NCI-H2107 treated with DMSO at 0.1 percent for 48 hours (cell line): ENCODE data around the gene CRB3.
"Not testable (repeated sequence)": the region's sequence is repeated elsewhere in the genome, so short reads cannot be mapped to it uniquely, and the experiment has no call there.

Source experiments
- DNase-seq: peaks from one replicate; lab custom pipeline; 2025; ENCODE audit not compliant: unreplicated experiment; lab: John Stamatoyannopoulos, UW

Gene CRB3

DNA sequence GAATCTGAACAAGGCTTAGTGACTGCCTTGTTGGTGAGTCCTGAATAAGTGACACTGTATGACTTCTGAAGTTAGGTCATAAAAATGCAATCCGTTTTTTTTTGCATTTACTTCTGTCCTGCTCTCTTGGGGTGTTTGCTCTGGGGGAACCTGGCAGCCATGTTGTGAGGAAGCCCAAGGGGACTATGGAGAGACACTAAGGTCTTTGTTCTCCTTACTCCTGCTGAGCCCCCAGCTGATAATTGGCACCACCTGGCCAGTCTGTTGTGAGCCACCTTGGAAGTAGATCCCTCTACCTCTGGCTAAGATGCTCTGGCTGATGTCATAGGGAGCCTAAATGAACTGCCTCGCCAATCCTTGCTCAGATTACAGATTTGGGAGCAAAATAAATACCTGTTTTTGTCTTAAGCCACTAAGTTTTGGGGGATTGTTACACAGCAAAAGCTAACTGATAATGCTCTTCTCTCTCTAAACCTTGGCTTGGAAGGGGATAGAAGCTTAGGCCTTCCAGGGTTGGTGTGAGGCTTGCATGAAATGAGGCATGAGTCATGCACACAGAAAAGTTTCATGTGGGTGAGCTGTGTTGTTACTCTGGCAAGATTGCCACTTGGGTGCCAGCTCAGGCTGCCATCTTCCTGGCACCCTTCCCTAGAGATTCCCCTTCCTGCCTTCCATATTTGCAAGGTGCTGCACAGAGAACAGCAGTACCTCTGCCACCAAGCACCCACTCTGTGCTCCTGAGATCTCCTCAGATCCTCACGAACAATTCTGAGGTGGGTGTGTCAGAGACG, 27.9 kb downstream of the CRB3 start:
- DNase-seq, result no peak

DNA sequence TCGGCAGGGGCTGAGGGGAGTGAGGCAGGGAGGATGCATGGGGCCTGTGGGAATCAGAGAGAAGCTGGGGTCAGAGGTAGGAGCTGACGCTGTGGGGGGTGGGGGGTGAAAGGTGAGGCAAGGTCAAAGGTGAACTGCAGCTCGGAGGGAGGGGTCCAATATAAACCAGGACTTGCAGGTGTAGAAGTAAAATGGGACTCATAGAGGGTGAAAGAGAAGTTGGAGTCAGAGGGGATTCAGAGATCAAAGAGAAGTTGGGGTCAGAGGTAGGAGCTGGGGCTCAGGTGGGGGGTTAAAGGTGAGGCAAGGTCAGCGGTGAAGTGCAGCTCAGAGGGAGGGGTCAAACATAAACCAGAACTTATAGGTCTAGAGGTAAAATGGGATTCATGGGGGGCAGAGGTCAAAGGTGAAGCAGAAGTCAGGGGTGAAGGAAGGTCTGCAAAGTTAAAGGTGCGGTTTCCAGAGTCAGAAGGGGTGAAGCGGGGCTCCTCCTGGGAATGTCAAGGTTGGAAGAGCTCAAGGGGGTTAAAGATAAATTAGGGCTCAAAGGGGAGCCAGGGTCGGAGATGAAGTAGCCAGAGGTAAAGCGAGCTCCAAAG, 30.5 kb downstream of the CRB3 start:
- no peak for DNase-seq

DNA sequence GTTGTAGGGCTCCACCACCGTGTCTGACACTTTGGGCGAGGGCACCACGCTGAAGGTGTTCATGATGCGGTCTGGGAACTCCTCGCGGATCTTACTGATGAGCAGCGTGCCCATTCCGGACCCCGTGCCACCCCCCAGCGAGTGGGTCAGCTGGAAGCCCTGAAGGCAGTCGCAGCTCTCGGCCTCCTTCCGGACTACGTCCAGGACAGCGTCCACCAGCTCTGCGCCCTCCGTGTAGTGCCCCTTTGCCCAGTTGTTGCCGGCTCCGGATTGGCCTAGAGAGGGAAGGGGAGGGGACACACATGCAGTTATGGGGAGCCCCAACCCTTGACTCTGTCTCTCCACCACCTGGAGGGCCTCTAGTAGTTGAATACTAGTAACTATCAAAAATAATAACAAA, 31.9 kb downstream of the CRB3 start:
- DNase-seq, result no peak

DNA sequence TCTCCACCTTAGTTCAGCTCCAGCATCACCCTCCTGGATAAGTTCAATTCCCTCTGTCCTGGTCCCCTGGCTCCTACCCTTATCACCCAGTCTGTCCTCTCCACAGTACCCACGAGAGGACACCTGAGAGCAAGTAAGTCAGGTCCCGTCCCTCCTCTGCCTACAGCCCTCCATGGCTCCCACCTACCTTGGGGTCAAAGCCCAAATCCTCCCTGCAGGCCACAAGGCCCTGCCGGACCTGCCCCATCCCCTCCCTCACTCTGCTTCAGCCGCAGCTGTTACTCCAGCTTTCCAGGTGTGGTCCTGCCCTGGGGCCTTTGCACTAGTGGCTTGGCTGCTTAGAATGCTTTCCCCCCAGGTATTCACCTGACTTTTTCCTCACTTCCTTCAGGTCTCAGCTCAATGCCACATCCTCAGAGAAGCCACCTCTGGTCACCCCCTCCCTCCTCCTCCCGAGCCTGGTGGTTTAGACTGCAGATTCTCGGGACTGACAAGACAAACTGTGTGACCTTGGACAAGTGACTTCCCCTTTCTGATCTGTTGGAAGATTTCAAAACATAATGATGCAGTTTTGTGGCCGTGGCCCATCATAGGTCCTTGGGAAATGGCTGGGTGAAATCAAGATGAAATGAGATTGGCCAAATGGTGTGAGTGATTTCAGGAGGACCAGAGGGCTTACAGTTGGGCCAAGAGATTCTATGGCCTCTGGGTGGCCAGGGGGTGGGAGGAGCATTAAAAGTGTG, 34.4 kb downstream of the CRB3 start:
- DNase-seq, result no peak

DNA sequence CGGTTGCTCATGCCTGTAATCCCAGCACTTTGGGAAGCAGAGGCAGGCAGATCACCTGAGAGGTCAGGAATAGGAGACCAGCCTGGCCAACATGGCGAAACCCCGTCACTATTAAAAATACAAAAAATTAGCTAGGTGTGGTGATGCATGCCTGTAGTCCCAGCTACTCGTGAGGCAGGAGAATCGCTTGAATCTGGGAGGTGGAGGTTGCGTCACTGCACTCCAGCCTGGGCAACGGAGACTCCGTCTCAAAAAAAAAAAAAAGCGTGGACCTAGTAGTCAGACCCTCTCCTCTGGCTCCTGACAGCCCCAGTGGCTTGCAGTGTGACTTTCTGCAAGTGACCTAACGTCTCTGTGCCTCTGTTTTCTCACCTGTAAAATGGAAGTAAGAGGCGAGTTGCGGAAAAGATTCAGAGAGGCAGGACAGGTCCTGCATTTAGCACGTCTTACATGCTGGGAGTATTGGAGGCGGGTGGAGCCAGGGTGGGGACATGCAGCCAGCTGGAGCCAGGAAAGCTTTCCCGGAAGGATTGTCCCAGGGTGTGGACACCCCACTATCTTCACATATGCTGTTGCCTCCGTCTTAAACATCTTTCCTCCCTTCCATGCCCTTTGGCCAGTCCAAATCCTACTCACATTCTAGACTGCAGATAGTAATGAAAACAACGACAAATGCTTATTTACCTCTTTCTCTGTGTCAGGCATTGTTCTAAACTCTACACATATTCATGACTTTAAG, 35.1 kb downstream of the CRB3 start:
- DNase-seq, result no peak

DNA sequence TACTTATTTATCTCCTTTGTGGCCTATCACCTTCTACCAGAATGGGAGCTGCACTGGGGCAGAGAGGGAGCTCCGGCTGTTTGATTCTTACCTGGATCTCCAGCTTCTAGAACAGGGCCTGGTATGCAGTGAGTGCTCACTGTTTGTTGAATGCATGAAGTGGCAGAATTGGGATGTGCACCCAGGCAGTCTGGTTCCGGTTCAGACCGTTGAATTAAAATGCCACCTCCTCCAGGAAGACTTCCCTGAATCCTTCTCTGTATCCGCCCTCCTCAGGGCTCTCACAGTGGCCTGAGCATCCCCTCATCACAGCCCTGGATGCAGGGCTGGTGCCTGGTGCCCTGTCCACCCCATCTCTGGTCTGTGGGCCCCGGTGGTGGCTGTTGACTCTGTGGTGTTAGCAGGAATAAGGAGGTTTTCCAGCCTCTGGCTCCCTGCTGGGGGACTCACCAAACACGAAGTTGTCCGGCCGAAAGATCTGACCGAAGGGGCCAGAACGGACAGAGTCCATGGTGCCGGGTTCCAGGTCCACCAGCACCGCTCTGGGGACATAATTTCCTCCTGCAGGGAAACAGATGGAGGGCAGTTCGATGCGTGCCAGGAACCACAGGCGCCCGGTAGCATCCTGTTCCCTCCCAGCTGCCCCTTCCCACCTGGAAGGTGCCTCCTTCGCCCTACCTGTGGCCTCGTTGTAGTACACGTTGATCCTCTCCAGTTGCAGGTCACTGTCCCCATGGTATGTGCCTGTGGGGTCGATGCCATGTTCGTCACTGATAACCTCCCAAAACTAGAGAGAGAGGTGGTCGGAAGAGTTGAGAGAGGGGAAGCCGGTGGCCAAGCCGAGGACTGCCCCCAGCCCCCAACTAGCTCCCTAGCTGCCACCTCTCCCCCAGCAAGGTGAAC, 37.0 kb downstream of the CRB3 start:
- no peak for DNase-seq

DNA sequence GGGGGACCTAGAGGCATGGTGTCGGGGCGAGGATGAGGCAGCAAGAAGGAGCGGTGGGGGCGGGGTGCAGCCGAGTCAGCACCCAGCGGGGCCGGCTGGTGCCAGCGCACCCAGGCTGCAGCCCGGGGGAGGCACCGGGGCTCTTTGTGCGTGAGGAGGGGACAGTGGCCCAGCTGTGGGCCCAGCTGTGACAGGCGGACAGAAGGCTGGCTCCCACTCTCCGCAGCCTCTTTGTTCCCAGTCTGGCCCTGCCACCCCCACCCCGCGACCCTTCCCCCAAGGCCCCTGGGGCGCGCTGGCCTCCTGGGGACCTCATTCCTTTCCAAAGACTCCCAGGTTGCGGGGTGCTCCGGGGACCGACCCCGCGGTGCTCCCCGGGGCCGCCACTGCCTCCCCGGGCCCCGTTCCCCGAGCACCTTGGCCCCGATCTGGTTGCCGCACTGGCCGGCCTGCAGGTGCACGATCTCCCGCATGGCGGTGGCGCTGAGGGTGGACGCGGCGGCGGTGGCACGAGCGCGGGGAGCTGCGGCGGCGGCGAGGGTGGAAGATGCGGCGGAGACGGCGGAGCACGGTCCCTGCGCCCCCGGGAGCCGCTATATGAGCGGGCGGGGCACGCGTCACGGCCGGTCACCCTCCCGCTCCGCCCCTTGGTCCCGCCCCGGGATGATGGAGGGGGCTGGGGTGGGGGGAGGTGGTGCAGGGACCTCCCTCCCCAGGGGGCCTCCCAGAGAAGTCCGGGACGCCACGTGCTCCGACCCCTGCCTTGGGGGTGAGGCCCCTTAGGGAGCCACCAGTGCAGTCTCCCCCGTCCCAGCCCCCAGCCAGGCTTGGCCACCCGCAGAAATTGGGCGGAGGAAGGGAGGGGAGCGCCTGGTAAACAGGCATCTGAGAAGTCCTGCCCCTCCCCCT, 37.9 kb downstream of the CRB3 start, which contains the start of gene TUBB4A:
TSS of gene TUBB4A (minus strand) at position 570 of the 909 bp plus-strand sequence. CDS start at position 473, 97 bp downstream.
- no peak for DNase-seq

DNA sequence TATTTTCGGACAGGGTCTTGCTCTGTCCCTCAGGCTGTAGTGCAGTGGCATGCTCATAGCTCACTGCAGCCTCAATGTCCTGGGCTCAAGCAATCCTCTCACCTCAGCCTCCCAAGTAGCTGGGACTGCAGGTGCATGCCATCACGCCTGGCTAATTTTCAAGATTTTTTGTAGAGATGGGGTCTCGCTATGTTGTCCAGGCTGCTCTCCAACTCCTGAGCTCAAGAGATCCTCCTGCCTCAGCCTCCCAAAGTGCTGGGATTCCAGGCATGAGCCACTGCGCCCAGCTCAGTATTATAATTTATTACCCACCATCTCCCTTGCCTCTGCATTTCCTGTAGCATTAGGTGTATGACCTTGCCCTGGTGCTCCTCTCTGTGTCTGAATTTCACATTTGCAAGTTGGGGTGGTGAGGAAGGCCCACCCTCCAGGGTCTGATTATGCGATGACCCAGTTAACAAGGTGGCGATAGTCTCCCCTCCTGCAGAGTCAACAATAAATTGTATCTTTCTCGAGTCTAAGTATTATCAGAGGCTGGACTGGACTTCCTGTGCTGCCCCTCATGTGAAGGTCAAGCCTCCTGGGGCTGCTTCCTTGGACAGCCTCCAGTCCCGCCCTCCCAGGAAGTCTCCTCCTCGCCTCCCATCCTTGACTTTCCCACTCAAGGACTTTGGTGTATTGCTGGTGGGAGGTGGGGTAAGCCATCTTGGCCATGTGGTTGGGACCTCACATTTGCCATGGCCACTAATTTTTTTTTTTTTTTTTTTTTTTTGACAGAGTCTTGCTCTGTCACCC, 39.5 kb downstream of the CRB3 start:
- DNase-seq, result no peak

DNA sequence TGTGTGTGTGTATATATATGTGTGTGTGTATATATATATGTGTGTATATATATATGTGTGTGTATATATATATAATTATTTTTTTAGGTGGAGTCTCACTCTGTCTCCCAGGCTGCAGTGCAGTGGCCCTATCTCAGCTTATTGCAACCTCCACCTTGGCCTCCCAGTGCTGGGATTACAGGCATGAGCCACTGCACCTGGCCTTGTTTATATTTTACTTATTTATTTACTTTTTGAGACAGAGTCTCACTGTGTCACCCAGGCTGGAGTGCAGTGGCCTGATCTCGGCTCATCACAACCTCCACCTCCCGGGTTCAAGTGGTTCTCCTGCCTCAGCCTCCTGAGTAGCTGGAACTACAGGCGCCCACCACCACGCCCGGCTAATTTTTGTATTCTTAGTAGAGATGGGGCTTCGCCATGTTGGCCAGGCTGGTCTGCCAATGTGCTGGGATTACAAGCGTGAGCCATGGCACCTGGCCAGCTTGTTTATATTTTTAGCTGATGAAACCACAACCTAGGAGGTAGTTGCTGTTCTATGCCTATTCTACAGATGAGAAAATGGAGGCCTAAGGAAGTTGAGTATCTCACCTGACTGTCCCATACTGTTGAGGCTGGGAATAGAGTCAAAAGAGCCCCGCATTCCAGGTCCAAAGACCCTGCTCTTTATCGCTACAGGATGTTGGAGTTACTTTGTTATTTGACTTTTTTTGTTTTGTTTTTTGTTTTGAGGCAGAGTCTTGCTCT, 44.1 kb downstream of the CRB3 start:
- DNase-seq, result not testable (repeated sequence)

DNA sequence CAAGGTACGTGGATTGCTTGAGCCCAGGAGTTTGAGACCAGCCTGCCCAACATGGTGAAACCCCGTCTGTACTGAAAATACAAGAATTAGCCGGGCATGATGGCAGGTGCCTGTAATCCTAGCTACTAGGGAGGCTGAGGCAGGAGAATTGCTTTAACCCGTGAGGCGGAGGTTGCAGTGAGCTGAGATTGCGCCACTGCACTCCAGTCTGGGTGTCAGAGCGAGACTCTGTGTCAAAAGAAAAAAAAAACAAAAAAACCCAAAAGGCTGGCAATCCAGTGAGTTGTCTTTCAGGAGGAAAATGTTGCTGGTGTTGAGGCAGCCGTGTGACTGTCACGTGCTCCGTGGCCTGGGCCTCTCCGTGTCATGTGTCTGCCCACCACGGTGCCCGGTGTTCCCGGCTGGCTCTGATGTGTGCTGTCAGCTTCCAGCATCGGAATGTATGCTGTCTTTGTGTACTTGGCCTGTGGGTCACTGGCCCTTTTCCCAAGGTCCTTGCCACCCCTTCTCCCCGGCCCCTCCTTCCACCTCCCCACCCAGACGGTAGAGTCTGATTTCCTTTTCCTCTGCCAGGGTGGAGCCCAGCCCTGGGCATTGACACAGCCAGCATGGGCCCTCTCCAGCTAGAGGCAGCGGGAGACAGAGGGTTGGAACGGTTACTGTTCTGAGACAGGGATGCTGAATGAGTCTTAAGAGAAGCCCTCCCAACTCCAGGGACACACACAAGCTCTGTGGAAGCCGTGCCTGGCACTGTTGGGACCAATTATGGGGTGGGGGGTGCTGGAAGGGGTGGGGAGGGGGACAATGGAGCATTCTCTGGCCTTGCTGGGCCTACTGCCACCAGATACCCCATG, 45.3 kb downstream of the CRB3 start:
- no peak for DNase-seq

DNA sequence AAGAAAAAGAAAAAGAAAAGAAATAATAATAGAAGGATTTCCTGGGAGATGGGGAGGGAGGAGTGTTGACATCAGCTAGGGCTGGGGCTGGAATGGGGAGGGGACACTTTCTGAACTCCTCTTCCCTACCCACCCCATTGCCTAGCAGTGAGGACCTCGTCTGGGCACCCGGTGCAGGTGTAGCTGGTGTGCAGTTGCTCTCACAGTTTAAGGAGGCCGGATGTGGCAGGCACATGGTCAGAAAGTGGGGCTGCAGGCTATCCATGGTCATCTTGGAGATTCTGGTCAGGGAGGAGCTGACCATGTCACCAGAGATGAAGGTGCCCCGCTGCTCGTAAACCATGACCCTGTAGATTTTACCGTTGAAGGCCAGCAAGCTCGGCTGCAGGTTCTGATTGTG, 46.5 kb downstream of the CRB3 start:
- no peak for DNase-seq

DNA sequence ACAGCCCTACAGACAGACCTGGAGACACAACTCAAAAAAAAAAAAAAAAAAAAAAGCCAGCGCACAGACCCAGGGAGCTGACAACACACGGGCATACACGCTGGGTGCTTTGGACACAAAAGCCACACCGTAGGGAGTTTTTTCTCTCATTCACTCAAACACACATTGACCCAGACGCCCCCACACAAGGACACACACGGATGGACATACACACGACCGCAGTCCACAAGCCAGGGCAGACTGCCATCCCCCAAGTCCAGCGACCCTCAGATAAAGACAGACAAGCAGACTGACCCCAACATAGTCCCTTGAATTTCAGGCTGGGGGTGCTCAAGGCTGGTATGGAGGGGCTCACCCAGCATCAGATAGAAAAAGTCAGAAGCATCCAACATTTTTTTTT, 50.0 kb downstream of the CRB3 start:
- no peak for DNase-seq

DNA sequence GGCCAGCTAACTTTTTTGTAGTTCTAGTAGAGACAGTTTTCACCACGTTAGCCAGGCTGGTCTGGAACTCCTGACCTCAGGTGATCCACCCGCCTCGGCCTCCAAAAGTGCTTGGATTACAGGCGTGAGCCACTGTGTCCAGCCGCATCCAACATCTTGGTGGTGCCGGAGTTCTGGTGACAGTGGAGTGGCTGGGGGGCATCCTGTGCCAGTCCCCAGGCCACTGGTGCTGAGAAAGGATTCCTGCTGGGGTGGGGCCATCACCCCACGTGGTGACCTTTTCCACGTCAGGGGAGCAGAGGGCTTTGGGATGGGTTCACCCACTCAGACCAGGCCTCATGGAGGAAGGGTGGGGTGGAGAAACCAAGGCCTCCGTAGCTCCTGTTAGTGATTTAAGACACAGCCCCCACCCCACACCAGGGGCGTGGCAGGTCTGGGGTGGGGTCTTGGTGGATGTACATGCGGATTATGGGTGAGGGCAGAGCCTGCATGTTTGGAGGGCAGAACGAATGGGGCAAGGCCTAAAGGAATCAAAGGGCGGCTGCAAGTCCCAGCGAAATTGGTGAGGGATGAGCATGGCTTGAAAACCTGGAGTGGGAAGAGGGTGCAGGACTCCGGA, 51.0 kb downstream of the CRB3 start:
- no peak for DNase-seq

DNA sequence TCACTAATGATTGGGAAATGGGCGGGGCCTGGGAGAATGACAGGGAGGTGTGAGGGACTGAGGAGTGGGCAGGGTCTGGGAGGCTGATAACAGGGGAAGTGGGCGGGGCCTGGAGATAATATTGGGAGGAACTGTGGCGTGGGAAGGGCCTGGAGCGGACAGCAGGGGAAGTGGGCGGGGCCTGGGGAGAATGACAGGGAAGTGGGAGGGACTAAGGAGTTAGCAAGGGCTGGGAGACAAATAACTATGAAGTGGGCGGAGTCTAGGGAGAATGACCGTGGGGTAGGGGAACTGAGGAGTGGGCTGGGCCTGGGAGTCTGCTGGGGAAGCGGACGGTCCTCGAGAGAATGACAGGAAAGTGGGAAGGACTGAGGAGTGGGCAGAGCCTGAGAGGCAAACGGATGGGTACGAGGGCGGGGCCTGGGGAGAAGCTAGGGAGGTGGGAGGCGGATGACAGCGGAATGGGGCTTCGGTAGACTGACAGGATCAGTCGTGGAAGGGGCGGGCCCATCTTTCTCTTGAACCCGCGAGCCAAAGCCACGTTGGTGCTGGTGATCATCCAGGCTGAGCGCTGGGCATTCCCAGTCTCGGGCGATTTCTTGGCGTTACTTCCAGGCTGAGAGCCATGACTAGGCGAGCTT, 52.1 kb downstream of the CRB3 start:
- DNase-seq, result no peak
